ENCODE measurements around the gene RPTOR.

RPTOR gene

DNA sequence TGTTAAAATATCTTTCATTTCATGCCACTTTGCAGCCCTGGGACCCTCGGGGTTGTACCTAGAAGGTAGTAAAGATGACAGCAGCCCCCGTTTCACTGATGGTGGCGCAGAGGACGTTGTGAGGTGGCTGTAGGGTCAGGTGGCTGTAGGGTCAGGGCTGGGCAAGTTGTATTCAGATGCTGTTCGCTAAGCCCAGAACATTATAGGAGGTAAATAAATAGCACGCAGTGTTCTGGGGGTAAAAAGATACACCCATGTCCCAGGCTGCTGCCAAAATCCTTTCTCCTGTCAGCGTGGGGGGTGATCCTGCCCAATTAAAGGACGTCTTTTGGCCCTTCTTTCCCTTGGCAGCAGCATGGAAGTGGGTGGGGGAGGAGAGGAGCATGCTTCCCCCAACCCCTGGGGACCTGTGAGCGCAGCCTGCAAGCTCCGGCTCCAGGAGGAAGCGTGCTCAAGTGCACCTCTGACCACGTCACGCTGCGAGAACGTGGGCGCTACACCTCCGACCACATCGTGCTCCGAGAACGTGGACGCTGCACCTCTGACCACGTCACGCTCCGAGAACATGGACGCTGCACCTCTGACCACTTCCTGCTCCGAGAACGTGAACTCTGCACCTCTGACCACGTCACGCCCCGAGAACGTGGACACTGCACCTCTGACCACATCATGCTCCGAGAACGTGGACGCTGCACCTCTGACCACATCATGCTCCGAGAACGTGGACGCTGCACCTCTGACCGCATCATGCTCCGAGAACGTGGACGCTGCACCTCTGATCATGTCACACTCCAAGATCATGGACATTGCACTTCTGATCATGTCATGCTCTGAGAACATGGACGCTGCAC lies 182.1 kb downstream of the RPTOR start:
- TF ChIP-seq CTCF (conservative IDR thresholded peaks at IDR 0.05; ENCODE audit: low read depth) = no peak
- ChIA-PET CTCF (interaction anchor here (0.6 kb wide), 1 partner anchor 12 kb away, joined by 4 read pairs; no protein-coding TSS in a partner anchor), POLR2A (ENCODE audit: low non-redundant PET) (no interaction called here)
- peak overlapping the region; percentile 93 for H3K27ac ChIP-seq
- DNase-seq (ENCODE audit: low spot score) = no peak

DNA sequence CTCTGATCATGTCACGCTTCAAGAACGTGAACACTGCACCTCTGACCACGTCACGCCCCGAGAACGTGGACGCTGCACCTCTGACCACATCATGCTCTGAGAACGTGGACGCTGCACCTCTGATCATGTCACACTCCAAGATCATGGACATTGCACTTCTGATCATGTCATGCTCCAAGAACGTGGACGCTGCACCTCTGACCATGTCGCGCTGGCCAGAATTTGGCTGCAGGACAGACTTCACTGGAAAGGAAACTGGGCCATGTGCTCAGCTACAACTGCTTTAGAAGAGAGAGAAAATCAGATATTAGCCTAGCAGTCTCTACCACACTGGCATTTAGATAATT lies 182.7 kb downstream of the RPTOR start:
- no peak for TF ChIP-seq CTCF (conservative IDR thresholded peaks at IDR 0.05; ENCODE audit: low read depth)
- ChIA-PET CTCF (no interaction called here), POLR2A (ENCODE audit: low non-redundant PET) (no interaction called here)
- DNase-seq (ENCODE audit: low spot score) = no peak
- no peak overlapping the region for H3K27ac ChIP-seq

- ChIA-PET CTCF (interaction anchor here (0.5 kb wide), 1 partner anchor 13 kb away, joined by 3 read pairs; no protein-coding TSS in a partner anchor), POLR2A (ENCODE audit: low non-redundant PET) (no interaction called here)
- DNase-seq (ENCODE audit: low spot score) = no peak
- TF ChIP-seq CTCF (conservative IDR thresholded peaks at IDR 0.05; ENCODE audit: low read depth) = no peak
- H3K27ac ChIP-seq = no peak overlapping the region
Measured at GRCh38 chr17:80729016-80729415, 184.4 kb downstream of the RPTOR start.

DNA sequence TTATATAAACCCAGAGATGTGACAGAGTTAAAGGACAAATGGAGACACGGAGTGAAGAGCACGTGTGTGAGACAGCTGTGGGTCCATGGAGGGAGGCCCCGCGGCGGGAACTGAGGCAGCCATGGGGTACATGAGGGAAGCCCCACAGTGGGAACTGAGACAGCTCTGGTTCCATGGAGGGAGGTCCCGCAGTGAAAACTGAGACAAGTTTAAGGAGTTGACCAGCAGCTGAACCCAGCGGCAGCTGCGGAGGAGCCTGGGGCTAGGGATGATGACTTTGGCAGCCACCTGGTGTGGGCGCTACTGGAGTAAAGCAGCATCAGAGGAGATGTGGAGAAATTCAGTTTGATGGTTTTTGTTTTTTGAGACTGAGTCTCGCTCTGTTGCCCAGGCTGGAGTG lies 185.1 kb downstream of the RPTOR start:
- TF ChIP-seq CTCF (conservative IDR thresholded peaks at IDR 0.05; ENCODE audit: low read depth) = no peak
- ChIA-PET POLR2A (ENCODE audit: low non-redundant PET) (no interaction called here), CTCF (interaction anchor here (0.5 kb wide), 1 partner anchor 12 kb away, joined by 3 read pairs; no protein-coding TSS in a partner anchor)
- DNase-seq (ENCODE audit: low spot score) = no peak
- peak overlapping the region; percentile 42 for H3K27ac ChIP-seq

DNA sequence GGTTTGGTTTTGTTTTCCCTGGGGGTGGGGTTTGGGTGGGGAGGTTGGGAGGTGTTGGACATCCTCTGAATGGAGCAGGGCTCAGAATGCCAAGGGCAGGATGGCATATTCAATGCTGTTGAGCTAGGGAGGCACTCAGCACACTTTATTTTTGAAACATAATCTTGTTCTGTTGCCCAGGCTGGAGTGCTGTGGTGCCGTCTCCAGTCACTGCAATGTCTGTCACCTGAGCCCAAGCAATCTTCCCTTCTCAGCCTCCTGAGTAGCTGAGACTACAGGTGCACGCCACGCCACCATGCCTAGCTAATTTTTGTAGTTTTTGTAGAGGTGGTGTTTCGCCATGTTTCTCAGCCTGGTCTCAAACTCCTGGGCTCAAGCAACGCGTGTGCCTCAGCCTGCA lies 186.1 kb downstream of the RPTOR start:
- CTCF ChIA-PET = no interaction called here
- no peak for DNase-seq (ENCODE audit: low spot score)
- no peak for TF ChIP-seq CTCF (conservative IDR thresholded peaks at IDR 0.05; ENCODE audit: low read depth)
- H3K27ac ChIP-seq = peak overlapping the region; percentile 42
- POLR2A ChIA-PET (ENCODE audit: low non-redundant PET) = no interaction called here

DNA sequence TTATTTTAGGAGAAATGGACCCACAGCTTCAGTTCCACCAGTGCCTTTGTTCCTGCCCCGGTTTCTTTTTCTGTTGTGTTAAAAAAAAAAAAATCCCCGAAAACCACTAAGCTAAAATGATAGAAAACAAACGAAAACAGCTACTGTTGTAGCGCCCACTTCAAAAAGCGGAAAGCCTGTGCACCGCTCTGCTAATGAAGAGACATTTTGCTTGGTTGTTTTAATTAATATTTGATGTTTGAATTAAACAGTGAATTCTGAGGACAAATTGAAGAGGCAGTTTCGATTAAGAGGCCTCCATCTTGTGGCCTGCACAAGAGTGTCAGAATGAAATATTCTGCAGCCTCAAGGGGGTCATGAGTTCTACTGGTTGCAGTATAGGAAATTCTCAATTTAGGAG lies 186.7 kb downstream of the RPTOR start:
- ChIA-PET CTCF (no interaction called here), POLR2A (ENCODE audit: low non-redundant PET) (interaction anchor here (0.6 kb wide), 1 partner anchor 94 kb away, joined by 3 read pairs; no protein-coding TSS in a partner anchor)

More for the DNA sequence above, 186.7 kb downstream of the RPTOR start:
- DNase-seq (ENCODE audit: low spot score) = no peak
- no peak for TF ChIP-seq CTCF (conservative IDR thresholded peaks at IDR 0.05; ENCODE audit: low read depth)
- H3K27ac ChIP-seq = no peak overlapping the region

All from RWPE1 (cell line).